CD4-positive, alpha-beta T cell treated with Interleukin-6 at 100 ng/mL for 8 hours (primary cell): ENCODE data around the gene MYCN.
A peak's percentile ranks its signal among the peaks of the same experiment; 100 is the strongest.
"Not testable (repeated sequence)": the region's sequence is repeated elsewhere in the genome, so short reads cannot be mapped to it uniquely, and the experiment has no call there.

Experiments
- DNase-seq: peaks from one replicate; pipeline ENCODE4 v3.0.0-alpha.2; 2020; ENCODE audit warnings: mixed read lengths, low spot score

MYCN gene

GRCh38 chr2:15943378-15944280 is 3.3 kb downstream of the MYCN start:
- peak; percentile 14 for DNase-seq

- no peak for DNase-seq
Observed at GRCh38 chr2:15944325-15945017, 4.1 kb downstream of the MYCN start.

- DNase-seq, result no peak
Observed at GRCh38 chr2:15945909-15946705, 5.8 kb downstream of the MYCN start.

GRCh38 chr2:15946983-15947382 is 6.6 kb downstream of the MYCN start:
- no peak for DNase-seq

- no peak for DNase-seq
Observed at GRCh38 chr2:15947431-15947830, 7.1 kb downstream of the MYCN start.

GRCh38 chr2:15948704-15948957 is 8.3 kb downstream of the MYCN start:
- DNase-seq, result no peak

GRCh38 chr2:15949126-15949525 is 8.8 kb downstream of the MYCN start:
- no peak for DNase-seq

- DNase-seq, result no peak
Observed at GRCh38 chr2:15949551-15949950, 9.2 kb downstream of the MYCN start.

GRCh38 chr2:15950088-15950952 is 10.0 kb downstream of the MYCN start:
- no peak for DNase-seq

- not testable (repeated sequence) for DNase-seq
Observed at GRCh38 chr2:15951936-15952335, 11.6 kb downstream of the MYCN start.

- no peak for DNase-seq
Observed at GRCh38 chr2:15952451-15953146, 12.2 kb downstream of the MYCN start.

GRCh38 chr2:15953147-15953630 is 12.8 kb downstream of the MYCN start:
- DNase-seq, result no peak

GRCh38 chr2:15953891-15954680 is 13.7 kb downstream of the MYCN start:
- DNase-seq, result no peak

- DNase-seq, result no peak
Observed at GRCh38 chr2:15954761-15955160, 14.4 kb downstream of the MYCN start.

- DNase-seq, result no peak
Observed at GRCh38 chr2:15955232-15955988, 15.1 kb downstream of the MYCN start.

GRCh38 chr2:15956230-15956629 is 15.9 kb downstream of the MYCN start:
- no peak for DNase-seq

- no peak for DNase-seq
Observed at GRCh38 chr2:15956751-15957736, 16.7 kb downstream of the MYCN start.
